Measurements from ENCODE around the gene CORO7. TPM values are rescaled to one million over a fixed set of nuclear protein-coding genes. Genes with fewer than 3 reads are reported as not detected.

The CORO7 gene
- polyA plus RNA-seq, 2 of the 4 experiments (the other 2 are of a cell fraction), result 6.0 to 11.9 TPM

DNA sequence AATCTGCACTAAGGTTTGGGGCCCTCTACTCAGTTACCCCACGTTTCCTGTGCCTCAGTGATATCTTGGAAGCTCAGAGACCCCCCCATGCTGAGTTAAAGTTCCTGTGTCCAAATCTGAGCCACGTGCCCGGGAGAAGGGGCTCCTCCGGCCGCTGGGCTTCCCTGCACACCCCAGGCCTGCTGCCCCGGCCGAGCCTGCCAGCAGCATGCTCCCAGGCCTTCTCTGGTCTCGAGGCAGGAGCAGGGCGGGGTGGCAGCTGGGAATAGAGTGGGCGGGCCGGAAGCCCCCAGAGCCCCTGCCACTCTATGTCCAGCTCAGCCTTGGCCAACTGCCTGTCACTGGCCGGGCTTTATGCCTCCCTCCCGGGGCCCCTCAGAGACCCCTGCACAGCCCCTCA lies 50.4 kb downstream of the CORO7 start:
- FAIRE-seq (no peak), DNase-seq (ENCODE audit: low read depth in 1 of 2, low spot score in 1 of 2) (no peak), ATAC-seq (no peak)
- Histone ChIP-seq H3K4me3 (no peak overlapping the region), H3K4me1 (peaks cover 21% of the 10 kb centered on the region), H3K27ac (no peak overlapping the region), H3K4me2 (no peak overlapping the region), H3K9me3 (no peaks in the 10 kb centered on the region)
- CTCF ChIA-PET, result interaction anchor here (0.7 to 14.1 kb wide), 6 partner anchors 10 to 34 kb away, joined by 3 to 833 read pairs (median 4); no protein-coding TSS in a partner anchor
- POLR2A ChIA-PET, result interaction anchor here (0.6 kb wide), 1 partner anchor 37 kb away, joined by 3 read pairs; no protein-coding TSS in a partner anchor
- TF ChIP-seq CHD4 (IDR thresholded peaks at IDR 0.05; ENCODE audit: borderline replicate concordance), result no peak
- TF ChIP-seq RCOR1 (IDR thresholded peaks at IDR 0.05; ENCODE audit: low read depth, low read length), result no peak
- no peak for TF ChIP-seq POLR2A (IDR thresholded peaks at IDR 0.05; ENCODE audit: low read length)
- TF ChIP-seq HDAC2 (IDR thresholded peaks at IDR 0.05), result no peak
- TF ChIP-seq JUN (IDR thresholded peaks at IDR 0.05), result no peak
- no peak for TF ChIP-seq GATA3 (IDR thresholded peaks at IDR 0.05; ENCODE audit: borderline replicate concordance)
- TF ChIP-seq, protein P1, sequence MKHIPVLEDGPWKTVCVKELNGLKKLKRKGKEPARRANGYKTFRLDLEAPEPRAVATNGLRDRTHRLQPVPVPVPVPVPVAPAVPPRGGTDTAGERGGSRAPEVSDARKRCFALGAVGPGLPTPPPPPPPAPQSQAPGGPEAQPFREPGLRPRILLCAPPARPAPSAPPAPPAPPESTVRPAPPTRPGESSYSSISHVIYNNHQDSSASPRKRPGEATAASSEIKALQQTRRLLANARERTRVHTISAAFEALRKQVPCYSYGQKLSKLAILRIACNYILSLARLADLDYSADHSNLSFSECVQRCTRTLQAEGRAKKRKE (CRISPR knock-in tag; IDR thresholded peaks at IDR 0.05; ENCODE audit: low read depth), result no peak
- TF ChIP-seq, protein P2, sequence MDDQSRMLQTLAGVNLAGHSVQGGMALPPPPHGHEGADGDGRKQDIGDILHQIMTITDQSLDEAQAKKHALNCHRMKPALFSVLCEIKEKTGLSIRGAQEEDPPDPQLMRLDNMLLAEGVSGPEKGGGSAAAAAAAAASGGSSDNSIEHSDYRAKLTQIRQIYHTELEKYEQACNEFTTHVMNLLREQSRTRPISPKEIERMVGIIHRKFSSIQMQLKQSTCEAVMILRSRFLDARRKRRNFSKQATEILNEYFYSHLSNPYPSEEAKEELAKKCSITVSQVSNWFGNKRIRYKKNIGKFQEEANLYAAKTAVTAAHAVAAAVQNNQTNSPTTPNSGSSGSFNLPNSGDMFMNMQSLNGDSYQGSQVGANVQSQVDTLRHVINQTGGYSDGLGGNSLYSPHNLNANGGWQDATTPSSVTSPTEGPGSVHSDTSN (IDR thresholded peaks at IDR 0.05), result no peak
- no peak for TF ChIP-seq ZFP36 (IDR thresholded peaks at IDR 0.05; ENCODE audit: borderline replicate concordance, partially characterized antibody)
- no peak for TF ChIP-seq ZNF302 (CRISPR knock-in tag; IDR thresholded peaks at IDR 0.05)
- TF ChIP-seq, protein P3, sequence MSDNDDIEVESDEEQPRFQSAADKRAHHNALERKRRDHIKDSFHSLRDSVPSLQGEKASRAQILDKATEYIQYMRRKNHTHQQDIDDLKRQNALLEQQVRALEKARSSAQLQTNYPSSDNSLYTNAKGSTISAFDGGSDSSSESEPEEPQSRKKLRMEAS (IDR thresholded peaks at IDR 0.05), result no peak
- no peak for TF ChIP-seq MYC (IDR thresholded peaks at IDR 0.05; ENCODE audit: borderline replicate concordance, low read length)
- no peak for TF ChIP-seq CBX2 (IDR thresholded peaks at IDR 0.05; ENCODE audit: borderline replicate concordance, low read depth)
- TF ChIP-seq HEYL (CRISPR knock-in tag; IDR thresholded peaks at IDR 0.05), result no peak
- TF ChIP-seq HOXB13 (CRISPR knock-in tag; IDR thresholded peaks at IDR 0.05; ENCODE audit: low read depth), result no peak
- TF ChIP-seq, protein P4, sequence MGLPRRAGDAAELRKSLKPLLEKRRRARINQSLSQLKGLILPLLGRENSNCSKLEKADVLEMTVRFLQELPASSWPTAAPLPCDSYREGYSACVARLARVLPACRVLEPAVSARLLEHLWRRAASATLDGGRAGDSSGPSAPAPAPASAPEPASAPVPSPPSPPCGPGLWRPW (IDR thresholded peaks at IDR 0.05), result no peak
- TF ChIP-seq, protein P5, sequence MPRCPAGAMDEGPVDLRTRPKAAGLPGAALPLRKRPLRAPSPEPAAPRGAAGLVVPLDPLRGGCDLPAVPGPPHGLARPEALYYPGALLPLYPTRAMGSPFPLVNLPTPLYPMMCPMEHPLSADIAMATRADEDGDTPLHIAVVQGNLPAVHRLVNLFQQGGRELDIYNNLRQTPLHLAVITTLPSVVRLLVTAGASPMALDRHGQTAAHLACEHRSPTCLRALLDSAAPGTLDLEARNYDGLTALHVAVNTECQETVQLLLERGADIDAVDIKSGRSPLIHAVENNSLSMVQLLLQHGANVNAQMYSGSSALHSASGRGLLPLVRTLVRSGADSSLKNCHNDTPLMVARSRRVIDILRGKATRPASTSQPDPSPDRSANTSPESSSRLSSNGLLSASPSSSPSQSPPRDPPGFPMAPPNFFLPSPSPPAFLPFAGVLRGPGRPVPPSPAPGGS (IDR thresholded peaks at IDR 0.05), result no peak
- no peak for TF ChIP-seq FOXS1 (CRISPR knock-in tag; IDR thresholded peaks at IDR 0.05)
- TF ChIP-seq, protein P6, sequence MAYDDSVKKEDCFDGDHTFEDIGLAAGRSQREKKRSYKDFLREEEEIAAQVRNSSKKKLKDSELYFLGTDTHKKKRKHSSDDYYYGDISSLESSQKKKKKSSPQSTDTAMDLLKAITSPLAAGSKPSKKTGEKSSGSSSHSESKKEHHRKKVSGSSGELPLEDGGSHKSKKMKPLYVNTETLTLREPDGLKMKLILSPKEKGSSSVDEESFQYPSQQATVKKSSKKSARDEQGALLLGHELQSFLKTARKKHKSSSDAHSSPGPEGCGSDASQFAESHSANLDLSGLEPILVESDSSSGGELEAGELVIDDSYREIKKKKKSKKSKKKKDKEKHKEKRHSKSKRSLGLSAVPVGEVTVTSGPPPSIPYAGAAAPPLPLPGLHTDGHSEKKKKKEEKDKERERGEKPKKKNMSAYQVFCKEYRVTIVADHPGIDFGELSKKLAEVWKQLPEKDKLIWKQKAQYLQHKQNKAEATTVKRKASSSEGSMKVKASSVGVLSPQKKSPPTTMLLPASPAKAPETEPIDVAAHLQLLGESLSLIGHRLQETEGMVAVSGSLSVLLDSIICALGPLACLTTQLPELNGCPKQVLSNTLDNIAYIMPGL (CRISPR knock-in tag; IDR thresholded peaks at IDR 0.05; ENCODE audit: borderline replicate concordance), result no peak
- TF ChIP-seq ZC3H11A (IDR thresholded peaks at IDR 0.05), result no peak
- WGBS (ENCODE audit: missing lambda C conversion rate), result 87% methylated on average over 5 of the region's 13 CpGs

DNA sequence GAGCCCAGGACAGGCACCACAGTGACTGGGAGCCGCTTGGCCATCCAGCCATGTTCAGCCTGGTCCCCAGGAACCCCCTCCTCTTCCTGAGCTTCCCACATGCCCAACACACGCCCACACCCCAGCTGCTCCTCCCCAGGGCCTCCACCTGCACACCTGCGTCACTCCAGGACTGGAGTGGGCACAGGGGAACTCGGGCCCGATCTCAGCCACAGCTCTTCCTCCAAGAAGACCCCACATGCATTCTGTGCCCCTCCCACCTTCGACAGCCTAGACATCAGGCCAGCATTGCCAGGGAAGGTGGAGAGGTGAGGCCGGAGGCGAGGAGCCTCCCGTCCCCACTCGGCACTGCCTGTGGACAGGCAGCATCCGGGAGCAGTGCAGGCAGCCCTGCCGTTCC lies 50.8 kb downstream of the CORO7 start:
- H3K4me1 ChIP-seq, result peaks cover 19% of the 10 kb centered on the region
- TF ChIP-seq JUNB (IDR thresholded peaks at IDR 0.05), result no peak
- TF ChIP-seq SREBF2 (IDR thresholded peaks at IDR 0.05), result no peak
- TF ChIP-seq FOSL2 (IDR thresholded peaks at IDR 0.05), result no peak
- no peak for TF ChIP-seq FOSL2 (CRISPR knock-in tag; IDR thresholded peaks at IDR 0.05)
- no peak for TF ChIP-seq GATA3 (IDR thresholded peaks at IDR 0.05; ENCODE audit: borderline replicate concordance)
- no peak for TF ChIP-seq HDAC2 (IDR thresholded peaks at IDR 0.05)
- H3K9me3 ChIP-seq, result no peaks in the 10 kb centered on the region
- ChIA-PET CTCF (interaction anchor here (0.9 to 14.1 kb wide), 7 partner anchors 8 to 34 kb away, joined by 3 to 833 read pairs (median 3); no protein-coding TSS in a partner anchor), POLR2A (interaction anchor here (0.6 kb wide), 1 partner anchor 37 kb away, joined by 3 read pairs; no protein-coding TSS in a partner anchor)
- no peak for FAIRE-seq
- H3K27ac ChIP-seq, result no peak overlapping the region
- 87% methylated on average over 12 of the region's 12 CpGs for WGBS (ENCODE audit: missing lambda C conversion rate)
- H3K4me2 ChIP-seq, result no peak overlapping the region
- no peak for ATAC-seq
- no peak for DNase-seq (ENCODE audit: low read depth in 1 of 2, low spot score in 1 of 2)
- H3K4me3 ChIP-seq, result no peak overlapping the region

Data from A549 (cell line).